Mucosa of gallbladder (tissue), 1 donor: ENCODE results near the gene GPR34. TPM values are rescaled to one million over a fixed set of nuclear protein-coding genes. Genes with fewer than 3 reads are reported as not detected.
"Not testable (repeated sequence)": the region's sequence is repeated elsewhere in the genome, so short reads cannot be mapped to it uniquely, and the experiment has no call there.

Experiments used
- DNase-seq: peaks from one replicate; pipeline ENCODE4 v3.0.0-alpha.2; 2020; ENCODE audit warnings: low spot score
- total RNA-seq: library from RNA; stranded (reverse); gene quantifications from one replicate; pipeline ENCODE4 v1.2.1, GENCODE V29; 2021
- donor health status: DM: no; HTN: no; CAD: no.

GPR34 gene
- total RNA-seq, 1 donor from 2014 or later = 20.9 TPM

GRCh38 chrX:41693024-41693423 lies 4.3 kb downstream of the GPR34 start:
- no peak for DNase-seq

GRCh38 chrX:41695426-41695825 lies 6.7 kb downstream of the GPR34 start:
- DNase-seq = no peak

DNA sequence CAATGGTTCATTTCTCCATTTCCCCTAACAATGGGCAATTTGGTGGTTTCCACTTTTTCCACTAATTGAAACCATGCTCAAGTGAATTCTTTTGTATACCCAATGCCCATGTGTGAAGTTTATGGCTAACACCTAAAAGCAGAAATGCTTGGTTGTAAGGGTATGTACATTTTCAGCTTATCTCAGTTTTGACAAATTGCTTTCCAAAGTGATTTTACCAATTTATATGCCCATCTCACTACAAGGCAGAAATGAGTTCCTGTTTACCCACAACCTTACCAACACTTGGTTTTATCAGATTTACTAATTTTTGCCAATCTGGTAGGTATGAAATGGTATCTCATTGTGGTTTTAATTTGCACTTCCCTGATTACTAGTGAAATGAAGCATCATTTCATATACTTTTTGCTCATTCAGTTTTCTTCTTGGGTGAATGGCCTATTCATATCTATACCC lies 14.8 kb downstream of the GPR34 start:
- no peak for DNase-seq

GRCh38 chrX:41705042-41705441 lies 16.3 kb downstream of the GPR34 start:
- DNase-seq = no peak

DNA sequence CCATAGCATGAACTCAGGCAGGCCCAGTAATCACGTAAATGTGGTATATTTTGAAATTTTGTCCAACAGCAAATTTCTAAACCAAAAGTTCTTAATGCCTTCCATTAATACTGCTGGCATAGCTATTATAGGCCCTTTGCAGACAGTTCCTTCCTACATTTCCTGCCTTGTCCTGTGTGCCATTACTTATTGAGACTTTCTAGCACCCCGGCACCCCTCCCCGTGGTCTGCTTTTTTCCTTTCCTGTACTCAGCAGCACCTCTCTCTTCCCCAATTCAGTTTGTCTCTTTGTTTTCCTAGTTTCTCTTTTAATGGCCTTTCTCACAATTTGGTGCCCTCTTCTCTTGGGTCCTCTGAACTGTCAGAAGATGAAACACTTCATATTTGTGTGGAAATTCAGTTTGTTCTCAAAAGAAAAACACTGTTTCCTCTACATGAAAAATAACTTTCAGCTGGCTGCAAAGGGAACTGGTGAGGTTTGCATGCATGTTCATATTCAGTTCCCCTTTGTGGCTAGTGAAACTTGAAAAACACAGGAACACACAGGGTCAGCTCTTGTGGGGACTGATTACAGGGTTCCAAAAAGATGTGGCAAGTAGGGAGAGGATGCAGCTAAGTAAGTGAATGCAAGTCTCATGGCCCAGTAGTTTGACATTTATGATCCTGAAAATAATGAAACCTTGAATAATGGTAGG lies 17.1 kb downstream of the GPR34 start:
- DNase-seq = no peak

GRCh38 chrX:41707218-41707617 lies 18.4 kb downstream of the GPR34 start:
- DNase-seq = no peak

DNA sequence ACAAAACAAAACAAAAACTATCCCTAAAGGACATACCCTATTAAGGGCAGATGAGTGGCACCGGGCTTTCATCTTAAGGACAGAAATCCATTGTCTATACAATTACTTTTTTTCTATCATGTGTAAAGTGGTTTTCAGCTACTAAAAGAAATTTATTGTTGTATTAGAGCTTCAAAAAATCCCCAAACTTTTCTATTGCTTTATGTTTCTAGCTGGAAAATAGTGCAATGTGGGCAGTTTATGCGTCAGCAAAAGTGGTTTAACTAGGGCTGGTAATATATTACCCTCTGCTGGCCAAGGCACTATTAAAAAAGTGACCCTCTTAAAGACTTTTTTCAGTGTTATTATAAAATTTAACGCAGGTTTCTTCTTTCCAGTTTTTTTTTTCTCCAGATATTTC lies 19.7 kb downstream of the GPR34 start:
- DNase-seq = no peak

- no peak for DNase-seq
Measured at GRCh38 chrX:41711021-41711667, 22.4 kb downstream of the GPR34 start.

- DNase-seq = no peak
Measured at GRCh38 chrX:41716222-41716621, 27.4 kb downstream of the GPR34 start.

- DNase-seq = no peak
Measured at GRCh38 chrX:41716767-41717473, 28.1 kb downstream of the GPR34 start.

DNA sequence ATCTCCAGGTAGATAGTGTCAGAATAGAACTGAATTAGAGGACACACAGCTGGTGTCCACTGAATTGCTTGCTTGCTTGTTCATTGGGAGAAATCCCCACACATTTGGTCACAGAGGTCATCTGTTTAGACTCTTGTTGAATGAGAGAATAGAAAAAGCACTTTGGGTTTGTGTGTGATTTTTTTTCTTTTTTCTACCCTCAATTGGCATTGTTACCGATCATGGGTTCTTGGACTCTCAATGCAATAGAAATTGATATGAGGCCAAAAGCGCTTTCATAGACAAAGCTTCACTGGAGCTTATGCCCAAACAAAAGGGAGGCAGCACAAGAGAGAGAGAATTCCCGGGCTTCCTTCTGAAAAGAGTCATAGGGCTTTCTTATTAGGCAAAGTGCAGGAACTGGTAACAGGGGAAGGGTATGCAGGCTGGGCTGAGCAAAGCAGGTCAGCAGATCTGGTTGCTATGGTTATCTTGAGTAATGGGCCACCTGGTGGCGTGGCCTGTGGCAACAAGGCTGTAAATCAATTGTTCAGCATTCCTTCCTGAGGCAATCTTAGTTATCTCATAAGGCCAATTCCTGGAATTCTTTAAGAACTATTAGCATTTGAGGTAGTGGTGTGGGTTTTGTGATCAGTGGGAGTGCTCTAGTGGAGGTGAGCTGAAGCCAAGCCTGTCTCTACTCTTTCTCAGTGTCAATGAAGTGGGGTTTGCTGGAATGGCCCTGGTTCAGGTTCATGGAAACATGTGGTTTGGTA lies 29.9 kb downstream of the GPR34 start:
- DNase-seq = no peak

GRCh38 chrX:41719610-41720009 lies 30.8 kb downstream of the GPR34 start:
- DNase-seq = not testable (repeated sequence)

DNA sequence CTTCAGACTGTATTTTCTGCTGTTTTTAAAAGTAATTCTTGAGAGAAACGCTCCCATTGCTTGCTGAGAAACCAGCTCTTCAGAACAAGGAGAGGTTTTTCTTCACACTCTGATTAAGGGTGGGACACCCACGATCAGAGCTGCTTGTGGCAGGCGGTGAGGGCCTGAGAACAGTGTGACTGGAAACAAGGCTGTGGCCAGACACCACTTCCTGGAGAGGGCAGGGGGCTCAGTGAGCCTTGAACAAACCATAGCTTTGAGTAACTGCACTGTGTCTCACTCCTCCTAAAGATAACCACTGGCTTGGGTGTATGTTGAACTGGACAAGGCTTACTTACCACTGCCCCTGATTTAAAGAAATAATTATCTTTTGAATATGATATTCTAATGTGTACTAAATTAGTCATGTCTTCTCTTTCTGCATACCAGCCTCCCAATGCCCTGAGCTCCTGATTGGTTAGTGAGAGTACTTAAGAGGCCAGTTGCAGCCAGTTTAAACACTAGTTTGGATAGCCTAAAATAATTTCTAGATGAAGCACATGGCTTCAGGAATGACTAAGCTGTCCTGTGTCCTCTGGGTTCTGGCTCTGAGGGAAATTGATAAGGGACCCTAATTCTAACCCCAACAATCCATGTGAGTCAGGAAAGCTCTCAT lies 31.5 kb downstream of the GPR34 start:
- no peak for DNase-seq

DNA sequence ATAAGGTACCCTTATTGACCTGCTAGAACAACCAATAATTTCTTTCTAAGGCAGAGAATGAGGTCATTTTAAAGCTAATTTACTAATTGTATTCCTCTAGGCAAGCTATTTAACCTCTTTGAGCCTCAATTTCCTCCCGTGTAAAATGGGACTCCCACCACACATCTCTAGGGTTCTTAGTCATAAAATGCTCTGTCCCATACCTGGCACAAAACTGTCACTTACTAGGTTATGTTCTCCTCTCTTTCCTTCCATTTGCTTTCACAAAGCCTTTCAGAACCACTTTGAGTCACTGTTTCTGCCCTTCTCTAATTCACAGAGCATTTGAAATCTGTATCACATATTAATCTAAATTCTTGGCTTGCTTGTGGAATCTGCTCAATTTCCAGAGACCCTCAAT lies 32.8 kb downstream of the GPR34 start:
- no peak for DNase-seq

DNA sequence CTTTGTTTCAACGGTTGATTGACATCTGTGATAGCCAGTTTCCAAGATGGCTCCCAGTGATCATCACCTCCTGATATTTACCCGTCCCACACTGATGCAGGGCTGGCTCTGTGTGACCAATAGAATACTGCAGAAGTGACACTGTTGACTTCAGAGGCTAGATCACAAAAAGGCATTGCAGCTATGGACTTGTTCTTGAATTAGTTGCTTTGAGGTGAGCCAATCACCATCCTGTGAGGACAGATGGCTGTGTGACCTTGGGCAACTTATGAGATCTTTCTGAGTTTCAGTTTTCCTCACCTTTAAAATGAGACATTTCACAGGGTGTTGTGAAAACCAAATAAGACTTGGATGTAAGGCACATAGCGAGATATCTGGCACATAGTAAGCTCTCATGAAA lies 33.4 kb downstream of the GPR34 start:
- DNase-seq = no peak

- no peak for DNase-seq
Measured at GRCh38 chrX:41722816-41723618, 34.2 kb downstream of the GPR34 start.

GRCh38 chrX:41723826-41724225 lies 35.1 kb downstream of the GPR34 start, which contains the start of gene GPR82:
Gene GPR82, plus strand, starts transcription at chrX:41724181. Its CDS starts 2,846 bp downstream, at chrX:41727027.
- no peak for DNase-seq

GRCh38 chrX:41728125-41728524 lies 39.4 kb downstream of the GPR34 start:
- DNase-seq = no peak

DNA sequence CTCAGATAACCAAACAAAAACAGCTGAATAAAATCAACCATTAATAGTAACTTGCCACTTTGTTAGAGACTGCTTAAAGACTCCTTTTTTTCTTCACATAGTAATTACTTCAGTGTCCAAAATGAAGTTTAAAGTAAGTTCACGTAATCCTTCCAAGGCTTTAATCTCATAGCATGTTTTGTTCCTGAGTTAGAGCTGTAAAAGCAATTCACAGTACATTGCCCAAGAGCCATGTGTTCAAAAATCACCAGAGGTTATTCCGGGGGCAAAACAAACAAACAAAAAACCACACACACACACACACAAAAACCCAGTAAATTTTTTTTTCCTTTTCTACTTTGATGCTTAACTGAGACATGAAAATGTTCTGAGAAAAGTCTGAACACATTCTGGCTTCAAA lies 41.3 kb downstream of the GPR34 start:
- DNase-seq = no peak

- no peak for DNase-seq
Measured at GRCh38 chrX:41732260-41732659, 43.5 kb downstream of the GPR34 start.

DNA sequence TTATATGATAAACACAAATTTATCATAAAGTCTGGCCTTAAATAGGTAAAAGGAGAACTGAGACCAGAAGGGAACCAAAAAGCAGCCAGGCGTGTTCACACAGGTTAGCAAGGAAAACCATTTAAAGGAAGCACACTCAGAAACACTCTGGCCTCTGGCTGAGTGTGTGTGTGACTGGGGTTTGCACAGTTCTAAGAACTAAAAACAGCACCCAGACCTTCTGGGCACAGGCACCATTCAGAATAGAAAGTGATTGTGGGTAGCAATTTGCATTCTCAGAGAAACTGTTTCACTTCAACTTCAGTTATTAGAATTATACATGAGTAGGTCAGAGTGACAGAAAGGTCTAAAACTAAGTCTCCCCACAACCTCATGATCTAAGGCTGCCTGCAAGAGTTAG lies 45.2 kb downstream of the GPR34 start:
- no peak for DNase-seq
